H9 (cell line): ENCODE results near the gene CNOT10. TPM values are rescaled to one million over a fixed set of nuclear protein-coding genes. Genes with fewer than 3 reads are reported as not detected.

Experiments
- DNase-seq: peaks from one replicate; pipeline ENCODE4 v3.0.0-alpha.2; 2017
- H2AFZ ChIP-seq: one replicate; pipeline ENCODE4 v1.6.1; 2013; ENCODE audit warnings: mild to moderate bottlenecking, low read length, control low read depth, moderate library complexity
- H2AK5ac ChIP-seq: 2 replicates; pipeline ENCODE4 v1.6.1; 2013; ENCODE audit warnings: low read length, control low read depth, mixed read lengths; ENCODE audit not compliant: insufficient read length
- H2BK120ac ChIP-seq: one replicate; pipeline ENCODE4 v1.6.1; 2013; ENCODE audit warnings: low read depth, mild to moderate bottlenecking, low read length, control low read depth, inconsistent platforms; ENCODE audit not compliant: poor library complexity, severe bottlenecking
- H2BK12ac ChIP-seq: 2 replicates; pipeline ENCODE4 v1.6.1; 2013; ENCODE audit warnings: low read length, control low read depth, mixed read lengths, low read depth; ENCODE audit not compliant: insufficient read length
- H2BK15ac ChIP-seq: 2 replicates; pipeline ENCODE4 v1.6.1; 2013; ENCODE audit warnings: low read depth, low read length, control low read depth
- H2BK20ac ChIP-seq: one replicate; pipeline ENCODE4 v1.6.1; 2013; ENCODE audit warnings: low read depth, mild to moderate bottlenecking, low read length, control low read depth, inconsistent platforms; ENCODE audit not compliant: poor library complexity, severe bottlenecking
- H2BK5ac ChIP-seq: 2 replicates; pipeline ENCODE4 v1.6.1; 2013; ENCODE audit warnings: low read length, control low read depth, mixed read lengths; ENCODE audit not compliant: insufficient read length
- H3K14ac ChIP-seq: 2 replicates; pipeline ENCODE4 v1.6.1; 2013; ENCODE audit warnings: low read length, control low read depth; ENCODE audit not compliant: insufficient read depth
- H3K18ac ChIP-seq: 2 replicates; pipeline ENCODE4 v1.6.1; 2013; ENCODE audit warnings: low read depth, mild to moderate bottlenecking, mixed read lengths, low read length, control low read depth; ENCODE audit not compliant: insufficient read length
- H3K23ac ChIP-seq: 2 replicates; pipeline ENCODE4 v1.6.1; 2013; ENCODE audit warnings: low read length, control low read depth, mixed read lengths, low read depth; ENCODE audit not compliant: insufficient read length
- H3K23me2 ChIP-seq: 2 replicates; pipeline ENCODE4 v1.6.1; 2013; ENCODE audit warnings: low read depth, mild to moderate bottlenecking, mixed read lengths, low read length, control low read depth; ENCODE audit not compliant: insufficient read length, poor library complexity, severe bottlenecking
- H3K27ac ChIP-seq: 2 replicates; pipeline ENCODE4 v1.5.1; 2013; ENCODE audit warnings: low read length, control low read depth, mixed read lengths, low read depth; ENCODE audit not compliant: insufficient read length
- H3K27me3 ChIP-seq: 2 replicates; pipeline ENCODE4 v1.6.1; 2013; ENCODE audit warnings: low read length, control low read depth, inconsistent platforms; ENCODE audit not compliant: insufficient read depth
- H3K4ac ChIP-seq: 2 replicates; pipeline ENCODE4 v1.6.1; 2013; ENCODE audit warnings: low read depth, mild to moderate bottlenecking, control low read depth, inconsistent platforms, low read length, moderate library complexity
- H3K4me1 ChIP-seq: 2 replicates; pipeline ENCODE4 v1.6.1; 2013; ENCODE audit warnings: low read length, control low read depth, inconsistent platforms; ENCODE audit not compliant: insufficient read depth
- H3K4me2 ChIP-seq: 2 replicates; pipeline ENCODE4 v1.6.1; 2013; ENCODE audit warnings: low read length, control low read depth, mixed read lengths; ENCODE audit not compliant: insufficient read length, insufficient read depth
- H3K56ac ChIP-seq: 2 replicates; pipeline ENCODE4 v1.6.1; 2013; ENCODE audit warnings: low read depth, mild to moderate bottlenecking, mixed read lengths, low read length, control low read depth; ENCODE audit not compliant: insufficient read length
- H3K79me1 ChIP-seq: 2 replicates; pipeline ENCODE4 v1.6.1; 2013; ENCODE audit warnings: low read depth, mild to moderate bottlenecking, moderate library complexity, low read length, control low read depth, inconsistent platforms; ENCODE audit not compliant: insufficient read depth, poor library complexity, severe bottlenecking
- H3K79me2 ChIP-seq: 2 replicates; pipeline ENCODE4 v1.6.1; 2013; ENCODE audit warnings: low read length, control low read depth, inconsistent platforms; ENCODE audit not compliant: insufficient read depth
- H3K9ac ChIP-seq: 2 replicates; pipeline ENCODE4 v1.6.1; 2013; ENCODE audit warnings: low read length, control low read depth, mixed read lengths; ENCODE audit not compliant: insufficient read length; ENCODE audit errors: extremely low read depth
- H3K9me3 ChIP-seq: one replicate; pipeline ENCODE4 v1.6.1; 2013; ENCODE audit warnings: low read depth, low read length, inconsistent platforms; ENCODE audit not compliant: control insufficient read depth
- H3T11ph ChIP-seq: one replicate; pipeline ENCODE4 v1.6.1; 2013; ENCODE audit warnings: mild to moderate bottlenecking, low read length, control low read depth, inconsistent platforms
- H4K20me1 ChIP-seq: one replicate; pipeline ENCODE4 v1.6.1; 2013; ENCODE audit not compliant: control insufficient read depth, insufficient read length, insufficient read depth
- H4K5ac ChIP-seq: 2 replicates; pipeline ENCODE4 v1.6.1; 2013; ENCODE audit warnings: low read depth, mild to moderate bottlenecking, mixed read lengths, low read length, control low read depth; ENCODE audit not compliant: insufficient read length
- H4K8ac ChIP-seq: replicated peaks from 2 replicates; pipeline ENCODE4 v1.6.1; 2013; ENCODE audit warnings: low read length, control low read depth, mixed read lengths, low read depth; ENCODE audit not compliant: insufficient read length
- H4K91ac ChIP-seq: 2 replicates; pipeline ENCODE4 v1.6.1; 2013; ENCODE audit warnings: low read depth, mild to moderate bottlenecking, moderate library complexity, mixed read lengths, low read length, control low read depth; ENCODE audit not compliant: insufficient read length
- H3K27ac Mint-ChIP-seq, 3 experiments: 2 replicates in 2 of 3; 3 replicates in 1 of 3; pipeline ENCODE4 v1.8.0; 2020 to 2021; ENCODE audit warnings: mixed read lengths in 3 of 3, mild to moderate bottlenecking in 1 of 3, moderate library complexity in 1 of 3
- H3K27me3 Mint-ChIP-seq: 2 replicates; pipeline ENCODE4 v1.8.0; 2021; ENCODE audit warnings: low read depth, mild to moderate bottlenecking, moderate library complexity, mixed read lengths
- H3K36me3 Mint-ChIP-seq, 3 experiments: 2 replicates in 2 of 3; 3 replicates in 1 of 3; pipeline ENCODE4 v1.8.0; 2020 to 2021; ENCODE audit warnings: low read depth in 3 of 3, mixed read lengths in 3 of 3; ENCODE audit not compliant: insufficient read depth in 1 of 3
- H3K4me1 Mint-ChIP-seq, 2 experiments: 2 replicates each; pipeline ENCODE4 v1.8.0; 2020; ENCODE audit warnings: mixed read lengths in 2 of 2
- H3K4me3 Mint-ChIP-seq, 2 experiments: 2 replicates in 1 of 2; 3 replicates in 1 of 2; pipeline ENCODE4 v1.8.0; 2020 to 2021; ENCODE audit warnings: mild to moderate bottlenecking in 2 of 2, mixed read lengths in 2 of 2, moderate library complexity in 1 of 2
- H3K9me3 Mint-ChIP-seq, 2 experiments: 2 replicates in 1 of 2; 3 replicates in 1 of 2; pipeline ENCODE4 v1.8.0; 2020; ENCODE audit warnings: mild to moderate bottlenecking in 2 of 2, mixed read lengths in 2 of 2, moderate library complexity in 1 of 2
- WGBS: extraction: QIAGEN DNeasy Blood & Tissue Kit; methylation state at CpG from one replicate; pipeline ENCODE4 v1.1.7; 2013; ENCODE audit warnings: missing lambda C conversion rate, low lambda C conversion rate, mixed read lengths; ENCODE audit not compliant: insufficient read length; ENCODE audit errors: extremely low coverage; 5-methylcytosine and 5-hydroxymethylcytosine counted together
- total RNA-seq: library from RNA; stranded (reverse); gene quantifications from 2 replicates; pipeline ENCODE4 v1.2.1, GENCODE V29; 2021
- TF ChIP-seq, protein P1 (sequence below): fragments of 200-600 bp; sonication (generic); conservative IDR thresholded peaks from 3 replicates; pipeline ENCODE4 v1.8.0; 2021; ENCODE audit warnings: antibody characterized with exemption, mild to moderate bottlenecking

CNOT10 gene
- total RNA-seq, 1 experiment from 2014 or later = 55.4 TPM

DNA sequence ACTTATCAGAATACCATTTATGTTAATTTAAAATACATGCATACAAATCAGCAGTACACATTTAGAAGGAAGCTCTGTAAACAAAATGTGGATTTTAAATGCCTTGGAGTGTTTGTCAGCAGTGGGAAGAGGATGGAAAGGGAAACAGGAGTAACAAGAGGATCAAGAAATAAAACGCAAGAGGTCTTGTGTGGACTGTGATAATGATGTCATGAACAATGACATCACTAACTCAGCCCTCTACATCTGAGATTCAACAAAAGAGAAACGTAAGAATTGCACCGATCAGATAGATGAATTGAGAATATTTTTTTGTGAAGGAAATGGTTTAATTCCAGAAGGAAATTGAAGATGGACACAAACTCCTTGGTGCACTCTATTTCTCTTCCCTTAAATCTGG is 44.0 kb upstream of the CNOT10 start:
- WGBS = no CpG with 5 or more reads among the region's 3 CpGs
- no peak overlapping the region for H2BK120ac ChIP-seq
- no peaks in the 10 kb centered on the region; a peak in 1 of 5 replicates for H3K9me3 Mint-ChIP-seq
- H3K79me2 ChIP-seq = no peaks in the 10 kb centered on the region
- H3K23ac ChIP-seq = no peak overlapping the region
- no peak overlapping the region for H2BK15ac ChIP-seq
- no peak overlapping the region for H3K27ac ChIP-seq
- H4K8ac ChIP-seq = no peak overlapping the region
- H3K4me2 ChIP-seq = no peak overlapping the region
- H3K27ac Mint-ChIP-seq = no peak overlapping the region
- TF ChIP-seq, protein P1, sequence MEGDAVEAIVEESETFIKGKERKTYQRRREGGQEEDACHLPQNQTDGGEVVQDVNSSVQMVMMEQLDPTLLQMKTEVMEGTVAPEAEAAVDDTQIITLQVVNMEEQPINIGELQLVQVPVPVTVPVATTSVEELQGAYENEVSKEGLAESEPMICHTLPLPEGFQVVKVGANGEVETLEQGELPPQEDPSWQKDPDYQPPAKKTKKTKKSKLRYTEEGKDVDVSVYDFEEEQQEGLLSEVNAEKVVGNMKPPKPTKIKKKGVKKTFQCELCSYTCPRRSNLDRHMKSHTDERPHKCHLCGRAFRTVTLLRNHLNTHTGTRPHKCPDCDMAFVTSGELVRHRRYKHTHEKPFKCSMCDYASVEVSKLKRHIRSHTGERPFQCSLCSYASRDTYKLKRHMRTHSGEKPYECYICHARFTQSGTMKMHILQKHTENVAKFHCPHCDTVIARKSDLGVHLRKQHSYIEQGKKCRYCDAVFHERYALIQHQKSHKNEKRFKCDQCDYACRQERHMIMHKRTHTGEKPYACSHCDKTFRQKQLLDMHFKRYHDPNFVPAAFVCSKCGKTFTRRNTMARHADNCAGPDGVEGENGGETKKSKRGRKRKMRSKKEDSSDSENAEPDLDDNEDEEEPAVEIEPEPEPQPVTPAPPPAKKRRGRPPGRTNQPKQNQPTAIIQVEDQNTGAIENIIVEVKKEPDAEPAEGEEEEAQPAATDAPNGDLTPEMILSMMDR = no peak
- no peak overlapping the region for H3K18ac ChIP-seq
- H4K20me1 ChIP-seq = no peaks in the 10 kb centered on the region
- H3K79me1 ChIP-seq = no peaks in the 10 kb centered on the region
- H2AK5ac ChIP-seq = no peak overlapping the region
- no peak overlapping the region for H2BK12ac ChIP-seq
- no peak overlapping the region for H3K9ac ChIP-seq
- no peaks in the 10 kb centered on the region for H3K9me3 ChIP-seq
- H3K23me2 ChIP-seq = no peaks in the 10 kb centered on the region
- no peak overlapping the region for H3K56ac ChIP-seq
- no peak overlapping the region for H2AFZ ChIP-seq
- H3K27me3 Mint-ChIP-seq = no peaks in the 10 kb centered on the region; the same call in 1 of the 2 replicates
- H3K4me1 ChIP-seq = no peaks in the 10 kb centered on the region
- peaks cover 0 to 2% of the 10 kb centered on the region in 2 experiments; a peak in 2 of 4 replicates for H3K4me1 Mint-ChIP-seq
- no peak overlapping the region for H2BK20ac ChIP-seq
- no peak overlapping the region for H4K91ac ChIP-seq
- no peak overlapping the region for H3T11ph ChIP-seq
- no peaks in the 10 kb centered on the region for H3K36me3 Mint-ChIP-seq
- H2BK5ac ChIP-seq = no peak overlapping the region
- H3K27me3 ChIP-seq = no peaks in the 10 kb centered on the region
- no peak overlapping the region for H3K14ac ChIP-seq
- no peak for DNase-seq
- no peak overlapping the region for H3K4ac ChIP-seq
- H4K5ac ChIP-seq = no peak overlapping the region
- H3K4me3 Mint-ChIP-seq = no peak overlapping the region
